Purkinje cell (primary cell): ENCODE results near the gene ARID5B. TPM values are rescaled to one million over a fixed set of nuclear protein-coding genes. Genes with fewer than 3 reads are reported as not detected.

Experiments
- polyA plus RNA-seq: library from polyadenylated mRNA; unstranded; fragments of >200 nt; fragmentation: Nextera tagmentation; gene quantifications from 2 replicates; pipeline ENCODE4 v1.2.1, GENCODE V29; 2014

ARID5B gene
- 0.39 and 4.5 TPM in 2 replicates for polyA plus RNA-seq

GRCh38 chr10:61900829-61901792 lies at the start of gene ARID5B:
Gene ARID5B, plus strand, starts transcription at chr10:61901699. Its CDS starts 11 bp downstream, at chr10:61901710.

Other genes starting within 250 kb of the ARID5B start
- not detected in 2 replicates for gene CABCOCO1, start 238.8 kb upstream of the ARID5B start, polyA plus RNA-seq